WTC11 (cell line): ENCODE data around the gene PNMA1. TPM values are rescaled to one million over a fixed set of nuclear protein-coding genes. Genes with fewer than 3 reads are reported as not detected.

Experiments used
- AR ChIP-seq: fragments of 250-450 bp; sonication (Bioruptor Pico); IDR thresholded peaks from 2 replicates; pipeline ENCODE4 v1.9.0; 2021; ENCODE audit warnings: mild to moderate bottlenecking
- ATF6 ChIP-seq: sonication (generic); formaldehyde crosslinking; IDR thresholded peaks from 2 replicates; pipeline ENCODE4 v1.8.1; 2023; ENCODE audit warnings: mild to moderate bottlenecking, missing genetic modification reagents
- CDX4 ChIP-seq: fragments of 250-450 bp; sonication (Bioruptor Pico); IDR thresholded peaks from 2 replicates; pipeline ENCODE4 v1.9.0; 2021; ENCODE audit warnings: moderate library complexity, mild to moderate bottlenecking, inconsistent platforms, borderline replicate concordance
- E2F1 ChIP-seq: sonication (generic); formaldehyde crosslinking; IDR thresholded peaks from 2 replicates; pipeline ENCODE4 v1.8.0; 2022; ENCODE audit warnings: mild to moderate bottlenecking, missing genetic modification reagents
- ELF4 ChIP-seq: sonication (generic); formaldehyde crosslinking; IDR thresholded peaks from 2 replicates; pipeline ENCODE4 v1.8.1; 2022; ENCODE audit warnings: low read depth, mild to moderate bottlenecking, moderate library complexity, missing genetic modification reagents
- ESRRA ChIP-seq: sonication (generic); formaldehyde crosslinking; IDR thresholded peaks from 2 replicates; pipeline ENCODE4 v1.8.1; 2022; ENCODE audit warnings: mild to moderate bottlenecking, missing genetic modification reagents, borderline replicate concordance
- ETV6 ChIP-seq: sonication (generic); formaldehyde crosslinking; IDR thresholded peaks from 2 replicates; pipeline ENCODE4 v1.8.1; 2022; ENCODE audit warnings: mild to moderate bottlenecking, missing genetic modification reagents
- FOXJ3 ChIP-seq: sonication (generic); formaldehyde crosslinking; IDR thresholded peaks from 2 replicates; pipeline ENCODE4 v1.9.0; 2021; ENCODE audit warnings: missing genetic modification reagents, mild to moderate bottlenecking, borderline replicate concordance
- FOXK1 ChIP-seq: sonication (generic); formaldehyde crosslinking; IDR thresholded peaks from 2 replicates; pipeline ENCODE4 v1.8.0; 2022; ENCODE audit warnings: mild to moderate bottlenecking, moderate library complexity, missing genetic modification reagents
- MLX ChIP-seq: sonication (generic); formaldehyde crosslinking; IDR thresholded peaks from 2 replicates; pipeline ENCODE4 v1.8.1; 2023; ENCODE audit warnings: mild to moderate bottlenecking, missing genetic modification reagents, moderate library complexity
- NFE2L1 ChIP-seq: sonication (generic); formaldehyde crosslinking; IDR thresholded peaks from 2 replicates; pipeline ENCODE4 v1.8.1; 2023; ENCODE audit warnings: missing genetic modification reagents
- NR2C2 ChIP-seq: sonication (generic); formaldehyde crosslinking; IDR thresholded peaks from 2 replicates; pipeline ENCODE4 v1.8.0; 2022; ENCODE audit warnings: mild to moderate bottlenecking, missing genetic modification reagents
- OVOL2 ChIP-seq: fragments of 250-450 bp; sonication (Bioruptor Pico); IDR thresholded peaks from 2 replicates; pipeline ENCODE4 v1.9.0; 2021; ENCODE audit warnings: mild to moderate bottlenecking, borderline replicate concordance
- PRDM15 ChIP-seq: sonication (generic); formaldehyde crosslinking; IDR thresholded peaks from 2 replicates; pipeline ENCODE4 v1.8.0; 2022; ENCODE audit warnings: missing genetic modification reagents
- SMAD3 ChIP-seq: sonication (generic); formaldehyde crosslinking; IDR thresholded peaks from 2 replicates; pipeline ENCODE4 v1.8.0; 2022; ENCODE audit warnings: missing genetic modification reagents, mild to moderate bottlenecking, borderline replicate concordance
- ZBTB43 ChIP-seq: sonication (generic); formaldehyde crosslinking; IDR thresholded peaks from 2 replicates; pipeline ENCODE4 v1.8.1; 2023; ENCODE audit warnings: mild to moderate bottlenecking, missing genetic modification reagents
- ZMAT4 ChIP-seq: fragments of 250-450 bp; sonication (Bioruptor Pico); IDR thresholded peaks from 2 replicates; pipeline ENCODE4 v1.9.0; 2021; ENCODE audit warnings: mild to moderate bottlenecking
- ZNF232 ChIP-seq: sonication (generic); formaldehyde crosslinking; IDR thresholded peaks from 2 replicates; pipeline ENCODE4 v1.8.0; 2022; ENCODE audit warnings: mild to moderate bottlenecking, missing genetic modification reagents
- ZNF423 ChIP-seq: fragments of 250-450 bp; sonication (Bioruptor Pico); IDR thresholded peaks from 2 replicates; pipeline ENCODE4 v2.1.2; 2022; ENCODE audit warnings: mild to moderate bottlenecking, moderate library complexity
- ZNF532 ChIP-seq: fragments of 250-450 bp; sonication (Bioruptor Pico); IDR thresholded peaks from 2 replicates; pipeline ENCODE4 v1.9.0; 2021; ENCODE audit warnings: mild to moderate bottlenecking, borderline replicate concordance
- total RNA-seq: library from RNA; stranded (reverse); gene quantifications from 3 replicates; pipeline ENCODE4 v1.2.3, GENCODE V29; 2021

The PNMA1 gene
- total RNA-seq, 1 experiment from 2014 or later = 46.0 TPM

GRCh38 chr14:73713803-73714655, at the start of gene PNMA1 (continued):
- TF ChIP-seq ZNF532 (CRISPR knock-in tag) (no peak), ZNF232 (CRISPR knock-in tag) (peak; percentile 60; the same call in 1 of the 2 replicates), ELF4 (CRISPR knock-in tag) (no peak), ESRRA (CRISPR knock-in tag) (peak; percentile 22; the same call in 1 of the 2 replicates), FOXJ3 (no peak), OVOL2 (CRISPR knock-in tag) (no peak), PRDM15 (0 out of 2 replicates have a peak, but pooled peaks have one; percentile 1), ZBTB43 (CRISPR knock-in tag) (no peak), NFE2L1 (CRISPR knock-in tag) (0 out of 2 replicates have a peak, but pooled peaks have one; percentile 4), AR (CRISPR knock-in tag) (no peak), SMAD3 (CRISPR knock-in tag) (peak; percentile 64; the same call in 1 of the 2 replicates), ATF6 (no peak), ZMAT4 (no peak), FOXK1 (peak; percentile 70; the same call in 1 of the 2 replicates), NR2C2 (CRISPR knock-in tag) (no peak), MLX (no peak), ETV6 (CRISPR knock-in tag) (no peak; the same call in 1 of the 2 replicates), CDX4 (CRISPR knock-in tag) (no peak), E2F1 (no peak), ZNF423 (CRISPR knock-in tag) (no peak)
